ENCODE measurements around the gene IL17RB.

Gene IL17RB

GRCh38 chr3:53902067-53902466 lies 55.7 kb downstream of the IL17RB start:
- TF ChIP-seq CTCF (IDR thresholded peaks at IDR 0.05; ENCODE audit: extremely low read depth, missing control alignments), result no peak
- DNase-seq (ENCODE audit: low spot score), result no peak

- no peak for TF ChIP-seq CTCF (IDR thresholded peaks at IDR 0.05; ENCODE audit: extremely low read depth, missing control alignments)
- DNase-seq (ENCODE audit: low spot score), result no peak
These were observed 56.3 kb downstream of the IL17RB start for GRCh38 chr3:53902711-53903110.

GRCh38 chr3:53913401-53913800 lies 67.0 kb downstream of the IL17RB start:
- no peak for DNase-seq (ENCODE audit: low spot score)
- TF ChIP-seq CTCF (IDR thresholded peaks at IDR 0.05; ENCODE audit: extremely low read depth, missing control alignments), result no peak
